ENCODE data around the gene EPHA6. TPM values are rescaled to one million over a fixed set of nuclear protein-coding genes. Genes with fewer than 3 reads are reported as not detected.

EPHA6 gene
- total RNA-seq, 1 donor from 2014 or later = not detected

DNA sequence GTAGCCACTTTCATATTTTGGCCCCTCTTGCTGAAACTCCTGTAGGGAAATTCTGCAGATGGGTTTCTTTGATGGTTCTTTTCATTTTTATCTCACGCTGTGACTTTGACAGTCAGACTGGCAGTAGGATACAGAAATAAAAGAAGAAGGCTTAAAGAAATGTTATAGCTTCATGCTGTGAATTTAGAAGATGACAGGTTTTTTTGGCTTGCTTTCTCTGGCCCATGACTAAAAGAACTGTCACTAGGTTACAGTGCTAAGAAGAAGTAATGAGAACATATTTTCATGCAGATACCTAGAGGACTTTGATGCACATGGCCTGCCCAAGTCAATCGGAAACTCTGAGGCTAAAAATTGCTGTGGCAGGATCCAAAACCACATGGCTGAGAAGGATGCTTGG, 334.5 kb downstream of the EPHA6 start:
- no peak for DNase-seq (ENCODE audit: low read depth in 2 of 2)

DNA sequence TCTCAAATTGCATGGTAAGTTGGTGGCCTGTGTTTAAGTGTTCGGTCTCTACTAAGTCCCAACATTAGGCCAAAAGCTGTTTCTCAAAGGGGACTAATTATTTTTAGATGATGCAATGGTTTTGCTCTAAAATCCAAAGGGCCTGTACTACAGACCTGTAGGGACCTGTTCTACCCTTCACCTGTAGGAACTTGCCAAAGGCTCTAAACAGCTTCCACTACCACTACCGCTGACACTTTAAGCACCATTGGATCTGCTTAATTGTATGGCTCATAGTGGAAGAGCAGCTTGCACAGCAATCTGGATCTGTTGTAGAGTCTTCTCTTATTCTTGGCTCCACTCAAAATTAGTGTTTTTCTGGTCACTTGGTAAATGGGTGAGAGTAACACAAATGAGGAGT, 346.8 kb downstream of the EPHA6 start:
- no peak for DNase-seq (ENCODE audit: low read depth in 2 of 2)

DNA sequence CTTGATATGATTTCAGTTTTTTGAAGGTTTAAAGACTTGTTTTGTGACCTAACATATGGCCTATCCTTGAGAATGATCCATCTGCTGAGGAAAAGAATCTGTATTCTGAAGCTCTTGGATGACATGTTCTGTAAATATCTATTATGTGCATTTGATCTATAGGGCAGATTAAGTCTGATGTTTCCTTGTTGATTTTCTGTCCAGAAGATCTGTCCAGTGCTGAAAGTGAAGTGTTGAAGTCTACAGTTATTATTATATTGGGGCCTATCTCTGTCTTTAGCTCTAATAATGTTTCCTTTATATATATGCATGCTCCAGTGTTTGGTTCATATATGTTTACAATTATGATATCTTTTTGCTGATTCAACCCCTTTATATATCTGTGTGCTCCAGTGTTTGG, 362.8 kb downstream of the EPHA6 start:
- no peak for DNase-seq (ENCODE audit: low read depth in 2 of 2)

DNA sequence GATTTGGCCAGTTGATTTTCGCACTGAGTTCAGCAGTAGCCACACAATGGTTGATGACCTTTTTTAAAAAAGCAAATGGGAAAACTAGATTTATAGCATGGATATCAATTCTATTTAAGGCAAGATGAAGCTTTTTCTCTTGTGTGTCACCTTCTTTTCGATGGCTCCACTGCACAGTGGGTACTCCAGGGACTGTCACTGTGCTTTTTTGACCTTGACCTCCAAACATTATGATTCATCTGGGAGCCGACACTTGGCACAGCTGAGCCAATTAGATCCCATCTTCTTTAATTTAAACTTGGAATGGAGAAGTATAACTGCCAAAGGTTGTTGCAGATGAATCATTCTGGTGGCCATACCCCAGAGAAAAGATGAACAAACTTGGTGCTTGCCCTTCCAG, 367.3 kb downstream of the EPHA6 start:
- DNase-seq (ENCODE audit: low read depth in 2 of 2) = no peak

DNA sequence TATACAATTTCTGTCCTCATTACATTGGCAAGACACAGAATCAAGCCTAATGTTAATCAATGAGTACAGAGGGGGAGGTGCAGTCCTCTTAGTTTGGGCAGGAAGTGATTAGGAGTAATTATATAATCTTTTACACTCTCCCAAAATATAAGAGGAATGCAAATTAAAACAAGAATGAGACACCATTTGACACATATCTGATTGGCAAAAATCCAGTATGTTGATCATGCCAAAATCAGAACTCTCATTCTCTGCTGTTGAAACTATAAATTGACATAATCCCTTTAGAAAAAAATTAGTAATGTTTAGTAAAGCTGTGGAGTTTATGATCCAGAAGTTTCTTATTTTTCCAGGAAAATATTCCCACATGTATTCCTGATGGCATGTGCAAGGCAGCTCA, 373.4 kb downstream of the EPHA6 start:
- DNase-seq (ENCODE audit: low read depth in 2 of 2) = no peak

DNA sequence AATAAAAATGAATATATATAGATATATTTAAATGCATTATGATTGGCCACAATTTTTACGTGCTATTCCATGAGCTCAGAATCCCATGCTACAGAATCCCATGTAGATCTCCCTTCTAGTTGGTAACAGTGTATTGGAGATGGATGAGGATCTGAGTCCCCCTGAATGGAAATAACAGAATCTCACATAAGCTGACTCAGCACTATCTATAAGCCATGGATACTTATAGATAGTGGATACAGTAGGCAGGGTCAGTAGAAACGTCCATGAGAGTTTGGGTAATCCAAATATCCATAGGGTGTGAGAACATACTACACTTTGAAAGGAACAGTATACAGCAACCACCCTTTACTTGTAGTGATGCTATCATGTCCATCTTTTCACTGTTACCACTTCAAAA, 375.4 kb downstream of the EPHA6 start:
- DNase-seq (ENCODE audit: low read depth in 2 of 2) = no peak

DNA sequence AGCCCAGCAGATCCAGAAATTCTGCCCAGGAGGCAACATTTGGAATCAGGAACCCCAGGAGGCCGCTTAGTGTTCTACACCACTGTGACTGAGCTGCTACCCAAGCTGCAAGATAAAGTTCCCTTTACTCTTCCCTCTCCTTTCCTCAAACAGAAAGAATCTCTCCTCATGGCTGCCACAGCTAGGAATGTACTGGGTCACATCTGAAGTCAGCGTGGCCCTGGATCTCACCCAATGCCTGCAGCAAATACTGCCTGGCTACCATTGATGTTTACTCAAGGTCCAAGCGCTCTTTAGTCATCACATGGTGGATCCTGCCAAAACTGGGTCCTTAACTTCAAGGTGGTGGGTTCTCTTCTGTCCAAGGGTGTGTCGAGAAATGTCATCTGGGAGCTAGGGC, 382.7 kb downstream of the EPHA6 start:
- DNase-seq (ENCODE audit: low read depth in 2 of 2) = no peak

DNA sequence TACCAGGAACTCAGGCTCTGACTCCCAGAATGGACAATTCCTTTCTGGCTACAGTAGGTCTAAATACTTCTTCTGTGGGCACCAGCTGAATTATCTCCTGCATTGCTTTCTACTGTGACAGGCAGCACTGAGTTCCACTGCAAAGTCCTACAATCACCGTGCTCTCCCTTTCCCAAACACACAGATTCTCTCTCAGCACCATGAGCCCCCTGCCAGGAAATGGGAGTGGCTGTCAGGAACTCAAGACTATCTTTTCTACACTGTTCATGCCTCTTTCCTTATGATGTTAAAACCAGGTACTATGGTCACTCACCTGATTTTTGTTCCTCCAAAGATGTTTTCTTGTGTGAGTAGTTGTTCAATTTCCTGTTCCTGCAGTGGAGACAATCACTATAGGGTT, 383.4 kb downstream of the EPHA6 start:
- DNase-seq (ENCODE audit: low read depth in 2 of 2) = no peak

DNA sequence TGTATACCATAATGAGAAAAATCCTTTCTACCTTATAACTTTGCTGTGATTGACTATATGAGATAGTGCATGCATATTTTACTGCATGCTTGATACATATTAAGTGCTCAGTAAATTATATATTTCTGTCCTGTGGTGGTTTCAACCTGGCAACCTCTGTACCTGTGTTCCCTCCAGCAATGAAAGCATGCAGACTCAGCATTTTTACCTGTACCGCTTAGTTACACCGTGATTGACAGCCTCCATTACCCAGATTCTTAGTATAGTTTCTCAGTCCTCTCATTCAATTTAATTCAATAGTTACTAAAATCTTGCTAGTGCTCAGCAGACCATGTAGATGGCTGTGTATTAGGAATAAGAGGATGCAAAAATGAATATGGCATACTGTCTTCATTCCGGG, 386.0 kb downstream of the EPHA6 start:
- DNase-seq (ENCODE audit: low read depth in 2 of 2) = no peak

DNA sequence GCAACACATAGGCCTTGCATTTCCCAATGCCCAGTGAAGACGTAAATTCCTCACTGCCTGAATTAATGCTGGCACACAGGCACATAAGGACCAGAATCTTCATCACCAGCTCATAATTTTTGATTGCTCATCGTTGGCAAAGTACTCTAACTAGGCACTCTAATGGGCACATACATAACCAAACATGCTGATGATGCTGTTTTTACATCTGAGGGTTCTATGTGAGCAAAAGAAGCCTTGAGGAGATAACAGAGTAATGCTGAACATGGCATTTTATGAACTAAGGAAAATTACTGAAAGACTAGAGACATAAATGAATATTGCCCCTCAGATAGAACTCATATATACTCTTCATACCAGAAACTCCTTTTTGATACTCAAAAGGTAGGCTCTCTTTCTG, 387.4 kb downstream of the EPHA6 start:
- no peak for DNase-seq (ENCODE audit: low read depth in 2 of 2)

DNA sequence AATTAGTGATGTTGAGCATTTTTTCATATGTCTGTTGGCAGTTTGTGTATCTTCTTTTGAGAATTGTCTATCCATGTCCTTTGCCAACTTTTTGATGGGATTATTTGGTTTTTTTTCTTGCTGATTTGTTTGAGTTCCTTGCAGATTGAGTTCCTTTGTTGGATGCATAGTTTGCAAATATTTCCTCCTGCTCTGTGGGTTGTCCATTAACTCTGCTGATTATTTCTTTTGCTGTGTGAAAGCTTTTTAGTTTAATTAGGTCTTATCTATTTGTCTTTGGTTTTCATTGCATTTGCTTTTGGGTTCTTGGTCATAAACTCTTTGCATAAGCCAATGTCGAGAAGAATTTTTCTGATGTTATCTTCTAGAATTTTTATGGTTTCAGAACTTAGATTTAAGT, 414.6 kb downstream of the EPHA6 start:
- no peak for DNase-seq (ENCODE audit: low read depth in 2 of 2)

DNA sequence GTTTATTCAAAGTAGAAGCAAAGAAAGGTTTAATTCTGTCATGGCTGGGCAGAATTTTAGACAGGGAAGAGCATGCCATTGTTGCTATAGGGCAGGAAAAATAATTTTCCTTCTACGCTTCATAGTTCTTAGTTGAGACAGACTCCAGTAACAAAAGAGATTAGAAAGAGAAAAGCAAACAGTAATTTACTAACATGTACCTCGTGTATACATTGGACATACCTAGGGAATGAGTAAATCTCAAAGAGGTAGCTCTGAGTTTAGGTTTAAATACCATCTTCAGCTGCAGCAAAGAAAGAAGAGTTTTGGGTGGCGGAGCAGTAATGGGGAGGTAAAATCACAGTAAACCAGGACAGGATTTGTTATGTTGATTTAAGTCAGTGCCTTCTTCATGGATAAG, 416.1 kb downstream of the EPHA6 start:
- no peak for DNase-seq (ENCODE audit: low read depth in 2 of 2)

DNA sequence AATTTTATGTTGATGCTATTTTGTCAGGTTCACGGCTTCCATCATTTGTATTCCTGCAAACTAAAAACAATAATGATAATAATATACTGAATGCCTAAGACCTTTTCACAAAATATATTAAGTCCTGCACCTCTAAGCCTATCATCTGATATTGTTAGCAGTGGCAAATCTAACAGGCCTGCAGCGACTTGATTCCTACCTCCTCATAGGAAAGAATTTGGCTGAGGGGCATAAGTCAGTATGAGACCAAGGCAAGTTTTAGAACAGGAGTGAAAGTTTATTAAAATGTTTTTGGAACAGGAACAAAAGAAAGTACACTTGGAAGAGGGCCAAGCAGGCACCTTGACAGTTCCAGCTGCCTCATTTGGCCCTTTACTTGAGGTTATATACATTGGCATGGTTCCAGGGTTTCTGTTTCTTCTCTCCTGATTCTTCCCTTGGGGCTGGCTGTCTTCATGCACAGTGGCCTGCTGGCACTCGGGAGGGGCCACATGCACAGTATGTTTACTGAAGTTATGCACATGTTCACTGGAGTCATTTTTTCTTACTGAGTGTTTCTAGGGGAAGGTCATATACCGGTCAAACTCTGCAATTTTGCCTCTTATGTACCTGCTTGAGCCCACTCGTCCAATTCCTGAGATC, 418.1 kb downstream of the EPHA6 start:
- no peak for DNase-seq (ENCODE audit: low read depth in 2 of 2)

DNA sequence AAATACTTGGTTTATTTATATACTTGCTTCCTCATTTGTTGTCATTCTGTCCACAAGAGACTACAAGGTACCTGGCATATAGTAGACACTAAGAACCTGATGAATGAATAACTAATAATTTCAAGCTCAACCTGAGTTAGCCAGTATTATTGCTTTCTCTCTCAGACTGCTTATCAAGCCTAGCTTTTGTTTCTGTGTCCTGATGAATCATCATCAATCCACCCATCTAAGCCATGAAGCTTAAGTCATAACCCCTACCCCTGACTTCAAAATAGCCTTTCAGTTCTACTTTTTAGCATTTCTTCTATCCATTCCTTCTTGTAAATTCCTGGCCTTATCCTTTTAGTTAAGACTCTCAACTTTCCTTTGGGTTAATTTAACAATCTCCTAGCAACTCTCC, 420.8 kb downstream of the EPHA6 start:
- no peak for DNase-seq (ENCODE audit: low read depth in 2 of 2)

DNA sequence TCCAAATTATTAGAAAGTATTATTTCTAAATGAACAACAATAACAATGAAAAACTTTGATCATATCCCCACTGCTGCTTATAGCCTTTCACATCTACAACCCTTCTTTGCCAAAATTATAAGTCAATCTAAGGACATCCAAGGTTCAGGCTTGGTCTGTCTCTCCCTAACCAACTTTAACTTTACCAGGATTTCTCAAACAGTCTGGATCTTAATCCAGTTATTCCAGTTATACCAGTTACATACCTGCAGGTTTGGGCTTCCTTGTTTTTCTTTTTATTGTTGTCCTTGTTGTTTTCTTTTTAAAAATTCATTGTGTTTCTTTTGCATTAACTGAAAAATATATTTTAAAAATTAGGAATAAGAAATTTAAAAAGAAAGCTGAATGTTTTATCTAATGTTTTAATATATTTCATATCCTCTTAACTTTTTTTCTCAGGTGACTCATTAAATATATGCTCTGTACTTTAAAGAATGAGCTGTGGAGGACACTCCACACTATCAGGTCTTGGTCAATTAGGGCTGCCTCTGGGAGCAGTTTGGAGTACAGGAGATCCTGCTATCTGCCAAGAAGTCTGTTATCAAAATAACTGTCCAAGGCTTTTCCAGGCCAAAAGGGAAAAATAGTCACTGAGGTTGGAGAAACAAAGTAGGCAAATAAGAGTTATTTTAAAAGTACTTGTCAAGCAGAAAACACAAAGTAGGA, 421.4 kb downstream of the EPHA6 start:
- DNase-seq (ENCODE audit: low read depth in 2 of 2) = no peak

DNA sequence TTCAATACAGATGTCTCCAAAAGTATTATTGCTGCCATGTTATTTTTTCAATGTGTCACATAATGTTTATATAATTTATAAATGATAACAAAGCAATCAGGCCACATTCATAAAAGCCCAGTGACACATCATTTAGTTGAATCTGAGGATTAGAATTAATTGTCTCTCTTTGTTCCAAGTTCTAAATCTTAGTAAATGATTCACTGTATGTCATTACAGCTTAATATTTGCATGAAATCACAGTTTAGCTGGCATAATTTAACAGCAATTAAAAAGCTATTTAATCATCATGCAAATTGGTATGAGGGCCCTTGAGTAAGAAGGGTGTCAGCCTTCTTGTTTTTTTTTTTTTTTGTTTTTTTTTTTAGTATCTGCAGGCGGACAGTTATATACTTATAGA, 427.0 kb downstream of the EPHA6 start:
- DNase-seq (ENCODE audit: low read depth in 2 of 2) = no peak

DNA sequence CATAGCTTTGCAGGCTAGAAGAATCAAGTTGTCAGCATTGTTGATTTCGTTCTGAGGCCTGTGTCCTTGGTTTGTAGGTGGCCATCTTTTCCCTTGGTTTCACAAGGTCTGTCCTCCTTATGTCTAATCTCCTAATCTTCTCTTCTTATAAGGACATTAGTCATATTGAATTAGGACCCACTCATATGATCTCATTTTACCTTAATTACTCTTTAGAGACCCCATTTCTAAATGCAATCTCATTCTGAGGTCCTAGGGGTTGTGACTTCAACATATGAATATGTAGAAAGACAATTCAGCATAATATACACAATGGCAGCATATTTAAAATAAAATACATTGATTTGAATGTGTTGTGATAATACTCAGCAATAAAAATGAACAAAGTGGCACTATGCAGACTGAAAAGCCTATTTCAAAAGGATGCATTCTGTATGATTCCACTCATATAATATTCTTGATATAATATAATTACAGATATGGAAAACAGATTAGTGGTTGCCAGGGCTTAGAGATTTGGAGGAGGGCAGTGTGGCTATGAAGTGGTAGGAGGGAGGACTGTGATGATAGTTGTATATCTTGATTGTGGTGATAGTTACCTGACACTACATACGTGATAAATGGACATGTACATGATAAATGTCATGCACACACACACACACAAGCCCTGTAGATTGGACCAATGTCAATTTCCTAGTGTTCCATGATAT, 431.0 kb downstream of the EPHA6 start:
- no peak for DNase-seq (ENCODE audit: low read depth in 2 of 2)

DNA sequence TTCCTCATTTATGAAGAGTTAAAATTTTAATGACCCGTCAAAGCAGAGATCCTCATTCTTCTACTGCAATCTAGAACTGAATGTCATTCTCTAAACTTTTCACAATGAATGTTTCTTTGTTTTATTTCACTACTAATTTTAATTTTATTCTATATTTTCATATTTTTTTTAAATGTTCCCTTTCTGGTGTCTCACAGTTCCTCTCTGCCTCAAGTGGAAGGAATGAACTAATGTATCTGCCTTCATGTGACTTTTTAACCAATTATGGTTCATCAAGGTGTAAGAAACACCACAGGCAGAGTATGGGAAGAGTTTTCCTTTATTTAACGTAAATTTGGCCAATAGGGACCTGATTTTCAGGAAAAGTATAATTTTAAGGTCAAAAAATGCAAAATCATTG, 441.7 kb downstream of the EPHA6 start:
- DNase-seq (ENCODE audit: low read depth in 2 of 2) = no peak

DNA sequence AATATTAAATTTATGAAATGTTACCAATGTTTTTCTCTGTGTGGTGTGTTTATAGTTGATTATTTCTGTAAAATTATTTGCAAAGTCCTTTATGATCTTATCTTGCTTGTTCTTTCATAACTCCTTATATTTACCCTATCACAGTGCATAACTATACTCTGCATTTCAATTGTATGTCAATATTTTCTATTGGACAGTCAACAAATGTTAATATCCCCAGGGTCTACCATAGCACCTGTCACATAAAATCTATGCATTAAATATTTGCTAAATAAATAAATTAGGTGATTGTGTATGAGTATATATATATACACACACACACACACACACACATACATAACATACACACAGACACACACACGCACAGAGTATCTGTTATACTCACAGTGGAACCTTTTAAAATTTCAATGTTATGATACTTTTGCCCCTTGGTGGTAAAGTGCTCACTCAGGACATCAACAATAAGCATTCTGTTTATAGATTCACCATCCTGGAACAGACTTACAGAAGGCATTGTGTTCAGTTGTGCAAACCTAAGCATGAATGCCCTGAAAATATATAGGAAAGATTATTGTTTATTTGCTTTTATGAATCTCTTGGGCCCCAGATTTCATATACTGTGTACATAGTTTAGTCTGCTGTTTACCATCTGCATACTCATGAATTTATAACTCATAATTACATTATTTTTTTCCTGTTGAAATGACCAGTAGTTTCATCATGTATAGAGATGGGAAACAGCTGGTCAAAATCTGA, 443.7 kb downstream of the EPHA6 start:
- no peak for DNase-seq (ENCODE audit: low read depth in 2 of 2)

DNA sequence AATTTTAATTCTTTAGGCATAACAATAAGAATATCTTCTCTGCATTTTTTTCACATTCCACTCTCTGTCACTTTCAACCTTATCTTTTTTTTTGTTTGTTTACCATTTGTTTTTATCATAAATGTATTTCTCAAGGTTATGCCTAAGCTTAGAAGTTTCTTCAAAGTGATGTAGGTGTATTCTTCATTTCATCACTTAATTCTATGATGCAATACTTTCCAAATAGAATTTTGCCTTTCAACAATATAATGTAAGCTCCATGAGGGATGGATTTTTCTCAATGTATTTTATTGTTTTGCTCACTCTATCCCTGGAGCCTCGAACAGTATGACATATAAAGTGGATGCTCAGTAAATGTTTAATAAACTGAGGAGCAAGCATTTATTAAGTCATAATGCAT, 444.9 kb downstream of the EPHA6 start:
- no peak for DNase-seq (ENCODE audit: low read depth in 2 of 2)

DNA sequence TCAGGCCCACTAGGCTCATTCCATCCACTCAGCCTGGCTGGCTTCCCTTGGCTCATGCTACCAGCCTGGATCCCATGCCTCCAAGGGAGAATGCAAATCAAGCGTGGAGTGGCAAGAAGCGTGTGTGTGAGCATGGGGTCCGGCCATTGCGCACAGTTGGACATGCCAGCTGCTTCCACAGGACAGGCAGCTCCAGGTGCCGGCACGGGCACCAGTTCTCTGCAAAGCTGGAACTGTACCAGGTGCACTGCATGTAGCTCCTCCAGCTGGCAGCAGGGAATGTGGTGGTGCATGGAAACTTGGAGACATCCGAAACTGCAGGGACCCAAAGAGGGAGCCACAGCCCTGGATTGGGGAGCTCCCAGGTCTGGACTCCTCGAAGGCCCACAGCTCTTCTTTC, 449.8 kb downstream of the EPHA6 start:
- DNase-seq (ENCODE audit: low read depth in 2 of 2) = no peak

Data from lung microvascular endothelial cell (primary cell).